OCI-LY1 (cell line): ENCODE data around the gene CARD14.

Source experiments
- EZH2 ChIP-seq: fragments of 200-600 bp; sonication (generic), shearing (Covaris generic); IDR thresholded peaks from 2 replicates; pipeline ENCODE4 v1.8.0; 2017; ENCODE audit warnings: borderline replicate concordance, mixed run types, mild to moderate bottlenecking, antibody characterized with exemption, low read length, moderate library complexity, mixed read lengths
- TF ChIP-seq, protein P1 (sequence below): fragments of 200-600 bp; sonication (generic), shearing (Covaris generic); IDR thresholded peaks from 2 replicates; pipeline ENCODE4 v1.5.1; 2017; ENCODE audit warnings: mild to moderate bottlenecking, antibody characterized with exemption, low read length, moderate library complexity, mixed read lengths

DNA sequence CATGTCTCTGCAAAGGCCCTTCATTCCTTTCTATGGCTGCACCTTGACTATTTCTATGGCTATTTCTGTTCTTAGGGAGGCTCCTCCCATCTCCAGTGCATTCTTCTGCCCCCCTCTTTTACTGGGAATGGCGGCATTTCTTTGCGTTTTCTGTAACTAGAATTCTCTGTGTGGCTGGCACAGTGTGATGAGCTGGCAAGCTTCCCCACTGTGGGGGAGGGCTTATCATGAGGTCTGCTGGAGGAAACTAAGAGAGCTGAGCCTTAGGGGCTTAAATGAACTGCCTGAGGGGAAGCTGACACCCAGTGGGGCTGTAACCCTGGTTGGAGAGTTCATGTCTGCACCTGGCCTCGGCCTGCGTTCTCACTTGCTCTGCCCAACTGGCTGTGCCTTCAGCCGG, 1.5 kb upstream of the CARD14 start:
- no peak for TF ChIP-seq EZH2
- TF ChIP-seq, protein P1, sequence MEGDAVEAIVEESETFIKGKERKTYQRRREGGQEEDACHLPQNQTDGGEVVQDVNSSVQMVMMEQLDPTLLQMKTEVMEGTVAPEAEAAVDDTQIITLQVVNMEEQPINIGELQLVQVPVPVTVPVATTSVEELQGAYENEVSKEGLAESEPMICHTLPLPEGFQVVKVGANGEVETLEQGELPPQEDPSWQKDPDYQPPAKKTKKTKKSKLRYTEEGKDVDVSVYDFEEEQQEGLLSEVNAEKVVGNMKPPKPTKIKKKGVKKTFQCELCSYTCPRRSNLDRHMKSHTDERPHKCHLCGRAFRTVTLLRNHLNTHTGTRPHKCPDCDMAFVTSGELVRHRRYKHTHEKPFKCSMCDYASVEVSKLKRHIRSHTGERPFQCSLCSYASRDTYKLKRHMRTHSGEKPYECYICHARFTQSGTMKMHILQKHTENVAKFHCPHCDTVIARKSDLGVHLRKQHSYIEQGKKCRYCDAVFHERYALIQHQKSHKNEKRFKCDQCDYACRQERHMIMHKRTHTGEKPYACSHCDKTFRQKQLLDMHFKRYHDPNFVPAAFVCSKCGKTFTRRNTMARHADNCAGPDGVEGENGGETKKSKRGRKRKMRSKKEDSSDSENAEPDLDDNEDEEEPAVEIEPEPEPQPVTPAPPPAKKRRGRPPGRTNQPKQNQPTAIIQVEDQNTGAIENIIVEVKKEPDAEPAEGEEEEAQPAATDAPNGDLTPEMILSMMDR = no peak
